GM18517 (cell line): ENCODE measurements around the gene PRPS2.
A peak's percentile ranks its signal among the peaks of the same experiment; 100 is the strongest.

Experiments used
- ATAC-seq: cut with Tn5 transposase; IDR thresholded peaks from one replicate; pipeline ENCODE4 v1.9.1; 2021; ENCODE audit warnings: mild to moderate bottlenecking, moderate library complexity; ENCODE audit not compliant: unreplicated experiment

PRPS2 gene

GRCh38 chrX:12811658-12812057, 20.4 kb downstream of the PRPS2 start:
- ATAC-seq, result no peak

DNA sequence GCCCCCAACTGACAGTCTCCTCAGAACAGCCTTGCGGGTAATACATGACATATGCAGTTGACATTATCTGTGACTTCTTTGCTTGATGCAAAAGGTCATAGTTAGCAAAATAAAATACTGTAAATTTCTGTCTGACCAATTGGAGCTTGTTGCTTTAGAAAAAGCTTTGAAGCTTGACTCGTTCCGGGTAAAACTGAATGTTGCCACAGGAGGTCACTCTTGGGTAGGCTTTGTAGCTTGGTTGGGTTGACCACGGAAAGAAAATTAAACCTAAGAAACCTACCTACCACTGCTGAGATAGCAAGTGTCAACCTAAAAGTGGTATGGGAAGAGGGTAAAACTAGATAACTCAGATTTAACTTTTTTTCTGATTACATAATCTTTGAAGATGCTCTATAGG, 23.2 kb downstream of the PRPS2 start:
- ATAC-seq, result peak; percentile 65

- ATAC-seq, result no peak
Measured at GRCh38 chrX:12817528-12817927, 26.3 kb downstream of the PRPS2 start.

GRCh38 chrX:12819222-12819621, 28.0 kb downstream of the PRPS2 start:
- no peak for ATAC-seq

- no peak for ATAC-seq
Measured at GRCh38 chrX:12820737-12821136, 29.5 kb downstream of the PRPS2 start.

GRCh38 chrX:12824944-12825343, 33.7 kb downstream of the PRPS2 start:
- ATAC-seq, result no peak

- ATAC-seq, result no peak
Measured at GRCh38 chrX:12825801-12826200, 34.6 kb downstream of the PRPS2 start.

- ATAC-seq, result no peak
Measured at GRCh38 chrX:12843061-12843667, 52.0 kb downstream of the PRPS2 start.

GRCh38 chrX:12843668-12844279, 52.6 kb downstream of the PRPS2 start:
- peak; percentile 89 for ATAC-seq

DNA sequence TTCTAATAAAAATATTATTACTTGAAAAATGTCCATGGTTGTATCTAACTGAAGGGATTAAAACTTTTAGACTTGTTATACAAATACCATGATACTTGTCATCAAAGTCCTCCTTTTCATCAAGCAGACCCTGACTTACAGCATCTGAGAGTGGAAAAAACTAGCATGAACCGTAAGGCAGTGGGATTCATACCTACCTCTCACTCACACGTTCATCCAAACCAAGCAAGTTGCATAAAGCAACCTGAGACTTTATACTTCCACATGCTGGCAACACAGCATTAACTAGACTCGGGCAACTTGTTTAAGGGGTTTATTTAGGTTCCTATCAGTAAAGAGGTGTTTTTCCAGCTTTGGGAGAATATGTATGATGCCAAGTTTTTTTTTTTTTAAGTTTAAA, 53.1 kb downstream of the PRPS2 start:
- ATAC-seq, result no peak

GRCh38 chrX:12865359-12865758, 74.1 kb downstream of the PRPS2 start:
- no peak for ATAC-seq

DNA sequence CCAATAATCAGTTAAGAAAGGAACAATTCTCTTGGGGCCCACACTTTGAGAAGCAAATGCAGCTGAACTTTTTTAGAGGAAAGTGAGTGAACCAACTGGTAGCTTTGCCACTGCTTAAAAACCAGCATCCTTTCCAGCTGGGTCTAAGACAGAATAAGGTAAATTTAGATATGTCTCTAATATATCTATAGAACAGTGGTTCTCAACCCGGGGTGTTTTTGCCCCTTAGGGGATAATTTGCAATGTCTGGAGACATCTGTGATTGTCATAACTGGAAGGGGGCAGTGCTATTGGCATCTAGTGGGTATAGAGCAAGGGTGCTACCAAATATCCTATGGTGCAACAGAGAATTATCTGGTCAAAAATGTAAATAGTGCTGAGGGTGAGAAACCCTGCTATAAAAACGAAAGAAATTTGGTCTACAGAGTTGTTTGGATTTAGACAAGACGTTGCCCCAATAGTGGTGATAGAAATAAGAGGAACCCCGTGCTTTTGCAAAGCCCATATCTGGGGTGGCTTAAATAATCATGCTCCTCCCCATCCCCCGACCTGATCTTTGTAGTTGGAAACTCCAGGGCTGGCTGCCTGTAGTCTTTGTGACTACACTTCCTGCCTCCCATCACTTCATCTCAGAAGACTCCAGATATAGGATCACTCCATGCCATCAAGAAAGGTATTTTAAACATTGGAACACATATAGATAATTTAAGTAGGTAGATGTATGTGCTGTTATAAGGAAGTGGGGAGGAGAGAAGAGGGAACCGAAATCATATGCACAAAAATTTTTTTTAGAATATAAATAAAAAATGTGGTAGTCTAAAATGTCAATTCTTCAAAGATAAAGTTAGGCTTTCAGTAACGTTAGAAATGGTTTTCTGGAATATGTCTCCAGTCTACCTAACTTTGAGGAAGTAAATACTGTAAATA, 75.5 kb downstream of the PRPS2 start, which contains the start of gene TLR7:
TLR7 (plus strand) TSS at position 622 of the 927 bp plus-strand sequence. CDS start 507 bp downstream, outside the sequence.
- no peak for ATAC-seq

- no peak for ATAC-seq
Measured at GRCh38 chrX:12867685-12868084, 76.5 kb downstream of the PRPS2 start.

DNA sequence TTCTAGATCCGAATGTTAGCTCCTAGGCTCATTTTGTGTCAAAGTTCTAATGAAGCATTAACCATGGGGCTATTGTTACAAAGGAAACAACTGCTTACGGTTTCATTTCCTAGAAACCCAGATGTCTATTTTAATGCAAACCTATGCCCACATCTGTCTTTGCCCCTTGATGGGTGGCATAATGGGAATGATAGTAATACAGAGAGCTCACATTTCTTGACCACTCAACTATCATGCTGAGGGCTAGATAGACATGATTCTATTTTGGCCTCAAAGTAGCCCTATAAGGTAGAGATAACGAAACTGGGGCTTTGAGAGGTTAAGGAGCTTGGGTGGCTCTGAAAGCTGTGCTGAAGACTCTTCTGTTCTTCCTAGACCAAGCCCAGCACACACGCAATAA, 77.5 kb downstream of the PRPS2 start:
- peak; percentile 59 for ATAC-seq

DNA sequence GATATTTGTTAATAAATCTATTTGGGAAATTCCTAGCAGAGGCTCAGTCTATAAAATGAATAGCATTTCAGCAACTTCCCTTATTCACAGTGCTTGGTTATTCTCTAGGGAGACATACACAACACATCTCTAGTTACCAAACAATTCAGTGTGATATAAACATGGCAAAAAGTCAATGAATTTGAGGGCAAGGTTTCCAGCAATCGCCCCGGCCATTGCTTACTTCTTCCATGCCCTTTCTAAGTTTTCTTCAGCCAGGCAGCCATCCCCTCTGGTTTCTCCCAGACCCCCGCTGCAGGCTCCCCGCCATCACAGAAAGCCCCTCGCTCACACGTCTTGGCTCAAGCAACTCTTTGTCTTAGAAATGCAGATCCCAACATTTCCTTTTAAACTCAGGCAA, 80.0 kb downstream of the PRPS2 start:
- ATAC-seq, result no peak

GRCh38 chrX:12872741-12873140, 81.5 kb downstream of the PRPS2 start:
- no peak for ATAC-seq
